Measurements from ENCODE around the gene STARD4. TPM values are rescaled to one million over a fixed set of nuclear protein-coding genes. Genes with fewer than 3 reads are reported as not detected.

STARD4 gene
- total RNA-seq, 1 donor from 2014 or later, result 71.1 TPM

DNA sequence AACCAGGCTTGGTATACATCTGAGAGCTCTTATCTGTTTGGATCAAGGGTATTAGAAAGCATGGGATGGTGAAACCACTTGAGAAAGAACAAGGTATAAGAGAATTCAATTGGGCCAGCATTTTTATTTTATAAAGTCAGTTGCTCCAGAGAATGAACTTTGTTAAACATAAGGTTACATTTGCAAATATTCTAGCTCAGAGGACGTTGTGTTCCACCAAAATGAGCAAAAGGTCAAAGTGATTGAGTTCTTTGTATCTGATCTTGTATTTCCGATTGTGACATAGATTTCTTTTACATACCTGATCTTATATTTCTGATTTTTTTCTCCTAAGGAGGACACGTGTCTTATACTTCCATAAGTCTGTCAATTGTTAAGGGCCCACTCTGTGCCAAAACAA, 8.6 kb upstream of the STARD4 start:
- DNase-seq, result no peak

DNA sequence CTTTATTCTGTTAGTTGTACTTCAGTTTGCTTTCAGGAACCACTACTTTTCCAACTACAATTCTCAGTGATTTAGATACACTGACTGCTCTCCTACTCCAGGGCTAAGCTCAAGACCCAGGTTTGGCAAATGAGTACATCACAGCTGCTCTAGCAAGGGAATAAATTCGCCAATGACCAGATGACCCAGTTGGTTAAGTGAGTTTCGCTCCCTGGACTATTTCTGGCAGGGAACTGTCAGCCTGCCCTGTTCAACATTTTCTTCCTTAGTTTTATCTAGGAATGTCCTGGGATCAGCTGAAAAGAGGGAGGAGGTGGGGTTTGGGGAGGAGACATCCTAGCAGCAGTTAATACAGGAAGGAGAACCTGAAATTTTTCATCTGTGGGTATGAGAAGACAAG, 6.4 kb upstream of the STARD4 start:
- no peak for DNase-seq

GRCh38 chr5:111517853-111518501, 5.6 kb upstream of the STARD4 start:
- DNase-seq, result no peak

DNA sequence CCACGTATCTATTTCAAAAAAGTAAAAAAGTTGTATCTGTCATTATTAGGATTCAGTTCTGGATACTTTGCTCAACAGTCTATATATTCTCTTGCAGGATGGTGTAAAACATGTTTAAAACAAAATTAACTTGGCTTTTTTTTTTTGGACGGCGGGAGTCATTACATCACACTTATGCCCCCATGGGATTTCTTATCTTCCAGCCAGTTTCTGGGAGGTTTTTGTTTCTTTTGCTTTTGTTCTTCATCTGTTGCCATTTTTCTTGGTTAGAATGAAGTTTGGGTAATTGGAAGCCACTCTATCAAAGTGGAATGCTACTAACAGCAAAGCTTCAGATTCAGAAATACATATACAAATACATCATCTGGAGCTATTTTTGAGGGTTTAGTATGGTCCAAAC, 1.8 kb upstream of the STARD4 start:
- DNase-seq, result no peak

DNA sequence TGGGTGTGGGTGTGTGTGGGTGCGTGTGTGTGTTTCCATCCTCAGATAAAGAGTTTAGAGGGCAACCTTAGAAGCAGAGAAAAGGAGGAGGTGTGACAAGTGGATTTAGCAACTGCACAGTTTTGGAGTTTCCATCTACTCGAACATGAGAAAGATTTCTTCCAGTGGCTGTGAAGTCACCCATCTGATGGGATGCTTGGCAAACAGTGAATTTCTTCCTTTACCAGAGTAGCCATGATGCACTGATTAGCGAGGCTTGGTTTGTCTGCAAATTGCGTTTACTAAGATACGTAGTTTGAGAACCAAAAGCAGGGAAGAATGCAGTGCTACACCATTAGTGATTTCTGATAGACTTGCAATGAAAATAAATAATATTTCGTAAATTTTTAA, 791 bp upstream of the STARD4 start:
- no peak for DNase-seq

DNA sequence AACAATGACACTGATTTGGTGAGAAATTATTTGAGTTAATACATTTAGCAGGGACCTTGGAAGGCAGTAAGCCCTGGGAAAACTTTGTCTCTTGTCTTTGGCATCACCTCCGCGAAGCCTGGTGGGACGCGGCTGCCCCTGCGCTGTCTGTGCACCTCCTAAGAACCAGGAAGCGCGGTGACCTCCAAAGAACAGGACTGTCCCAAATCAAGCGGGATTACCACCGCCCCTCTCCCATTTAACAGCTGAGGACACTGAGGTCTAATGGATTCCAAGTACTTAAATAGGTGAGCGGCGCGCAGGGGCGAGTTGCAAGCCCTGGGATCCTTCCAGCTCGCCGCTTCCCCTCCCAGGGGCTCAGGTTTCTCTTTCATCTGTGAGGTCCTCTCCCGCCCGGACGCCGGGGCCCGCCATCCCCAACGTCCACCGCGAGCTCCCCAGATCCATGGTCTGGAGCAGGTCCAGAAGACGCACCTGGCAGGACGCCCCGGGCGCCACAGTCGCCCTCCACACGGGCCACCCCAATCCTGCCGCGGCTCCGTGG, 432 bp downstream of the STARD4 start:
- peak; percentile 53 for DNase-seq

- peak; percentile 67 for DNase-seq
Observed at GRCh38 chr5:111511174-111511830, 1.0 kb downstream of the STARD4 start.

- DNase-seq, result no peak
Observed at GRCh38 chr5:111509119-111509518, 3.2 kb downstream of the STARD4 start.

DNA sequence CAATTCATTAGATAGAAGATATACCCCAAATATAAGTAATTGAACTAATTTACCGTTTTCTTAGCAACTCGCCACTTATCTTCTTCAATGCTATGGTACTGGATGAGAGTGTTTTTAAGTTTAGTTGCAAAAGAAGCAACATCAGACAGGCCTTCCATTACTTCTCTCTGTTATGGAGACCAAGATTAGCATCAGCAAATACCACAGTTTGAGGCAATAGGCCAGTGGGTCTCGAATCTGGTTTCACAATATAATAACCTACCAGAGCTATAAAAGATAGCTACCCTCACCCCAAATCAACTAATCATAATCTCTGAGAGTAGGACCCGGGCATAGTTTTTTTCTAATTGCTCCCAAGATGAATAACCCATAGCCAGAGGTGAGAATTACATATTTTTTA, 5.1 kb downstream of the STARD4 start:
- DNase-seq, result no peak

- DNase-seq, result no peak
Observed at GRCh38 chr5:111505096-111505495, 7.2 kb downstream of the STARD4 start.

- no peak for DNase-seq
Observed at GRCh38 chr5:111502956-111503355, 9.4 kb downstream of the STARD4 start.

DNA sequence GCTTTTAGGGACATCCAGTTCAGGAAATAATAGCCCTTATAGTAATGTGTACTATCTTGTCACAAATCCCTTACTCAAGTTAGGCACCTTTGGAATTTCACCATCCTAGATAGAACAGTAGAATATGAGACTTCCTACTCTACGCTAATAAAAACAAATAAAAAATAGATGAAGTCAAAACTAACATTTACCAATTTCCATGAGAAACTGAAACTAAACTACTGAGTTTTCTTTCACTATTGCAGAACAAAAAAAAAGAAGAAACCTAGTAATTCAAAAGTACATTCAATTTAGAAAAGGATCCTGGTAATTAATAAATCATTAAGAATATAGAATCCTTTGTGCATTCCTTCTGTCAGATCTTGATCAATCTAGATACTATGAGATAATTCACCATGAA, 14.0 kb downstream of the STARD4 start:
- DNase-seq, result no peak

DNA sequence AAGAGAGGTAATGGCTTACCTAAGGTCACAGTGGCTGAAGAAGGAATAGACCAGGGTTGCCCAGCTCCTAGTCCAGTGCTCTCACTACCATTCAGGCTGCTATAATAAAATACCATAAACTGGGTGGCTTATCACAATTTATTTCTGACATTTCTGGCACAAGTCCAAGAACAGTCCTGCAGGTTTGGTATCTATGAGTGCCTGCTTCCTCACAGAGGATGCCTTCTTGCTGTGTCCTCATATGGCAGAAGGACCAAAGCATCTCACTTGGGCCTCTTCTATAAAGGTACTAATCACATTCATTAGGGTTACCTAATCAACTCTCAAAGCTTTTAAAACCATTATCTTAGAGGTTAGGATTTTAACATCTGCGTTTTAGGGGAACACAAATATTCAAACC, 17.2 kb downstream of the STARD4 start:
- no peak for DNase-seq

- DNase-seq, result no peak
Observed at GRCh38 chr5:111494355-111494999, 17.9 kb downstream of the STARD4 start.

DNA sequence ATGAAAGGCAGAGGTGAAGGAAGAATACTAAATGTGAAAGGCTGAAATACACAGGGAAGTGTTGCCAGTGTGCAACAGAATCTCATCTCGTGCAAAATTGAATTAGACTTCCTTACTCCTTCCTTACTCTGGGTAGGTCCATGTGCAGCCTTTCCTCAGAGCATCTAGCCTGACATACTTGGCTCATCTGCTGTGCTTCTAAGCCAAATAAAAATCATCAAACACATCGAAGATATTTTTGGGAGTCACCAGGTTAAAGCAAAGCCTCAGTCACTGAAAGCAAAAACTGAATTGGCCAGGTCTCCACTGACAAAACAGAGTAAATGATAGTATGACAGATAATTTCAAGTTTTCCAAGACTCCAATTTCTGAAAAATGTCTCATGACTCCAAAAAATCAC, 19.3 kb downstream of the STARD4 start:
- no peak for DNase-seq

DNA sequence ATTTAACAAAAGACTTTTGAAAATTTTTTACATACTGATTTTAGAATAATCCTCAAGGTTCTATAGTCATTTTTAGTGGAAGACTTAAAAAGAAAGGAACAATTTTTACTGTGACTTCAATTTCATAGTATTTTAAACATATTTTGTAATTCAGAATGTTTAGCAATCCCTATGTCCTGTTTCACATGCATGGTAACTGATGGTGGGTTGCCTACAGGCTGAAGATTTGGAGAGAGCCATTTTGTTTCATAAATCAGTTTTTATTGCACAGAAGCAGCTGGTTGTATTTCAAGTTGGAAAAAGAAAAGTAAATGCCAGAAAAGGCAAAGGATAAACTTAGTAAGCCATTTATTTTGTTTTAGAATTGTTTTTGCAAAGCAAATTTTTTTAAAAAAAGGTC, 24.0 kb downstream of the STARD4 start:
- no peak for DNase-seq

GRCh38 chr5:111486926-111487325, 25.4 kb downstream of the STARD4 start:
- no peak for DNase-seq

DNA sequence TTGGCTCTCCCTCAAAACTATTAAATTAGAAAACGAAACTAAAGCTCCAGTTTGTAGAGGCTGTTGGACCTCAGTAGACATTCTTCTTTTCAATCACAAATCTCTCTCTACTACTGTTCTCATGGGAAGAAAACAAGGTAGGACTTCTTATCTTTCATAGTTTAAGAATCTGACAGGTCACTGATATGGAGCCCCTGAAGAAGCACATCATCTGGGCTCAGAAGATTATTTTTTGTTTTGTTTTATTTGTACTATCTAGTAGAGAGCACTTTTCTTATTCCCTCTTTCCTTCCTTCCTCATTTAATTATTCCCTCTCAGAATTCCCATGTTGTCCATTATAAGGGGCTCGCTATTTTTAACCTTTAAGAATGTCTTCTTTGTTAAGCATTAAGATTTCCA, 26.3 kb downstream of the STARD4 start:
- DNase-seq, result no peak

DNA sequence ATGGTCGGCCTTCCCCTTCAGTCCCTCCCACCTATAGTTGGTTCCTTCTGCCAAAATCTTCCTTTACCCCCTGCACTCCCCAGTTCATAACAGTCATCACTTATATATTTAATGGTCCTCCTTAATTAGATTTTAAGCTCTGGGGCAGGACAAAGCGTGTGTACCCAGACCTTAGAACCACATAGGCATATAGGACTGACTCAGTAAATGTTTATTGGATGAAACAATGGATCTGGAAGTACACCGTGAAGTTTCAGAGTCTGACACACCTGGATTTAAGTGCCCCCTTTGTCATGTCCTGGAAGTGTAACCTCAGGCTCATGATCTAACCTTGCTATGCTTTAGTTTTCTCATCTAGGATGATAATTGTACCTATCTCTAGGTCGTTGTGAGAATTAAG, 32.0 kb downstream of the STARD4 start:
- DNase-seq, result no peak

DNA sequence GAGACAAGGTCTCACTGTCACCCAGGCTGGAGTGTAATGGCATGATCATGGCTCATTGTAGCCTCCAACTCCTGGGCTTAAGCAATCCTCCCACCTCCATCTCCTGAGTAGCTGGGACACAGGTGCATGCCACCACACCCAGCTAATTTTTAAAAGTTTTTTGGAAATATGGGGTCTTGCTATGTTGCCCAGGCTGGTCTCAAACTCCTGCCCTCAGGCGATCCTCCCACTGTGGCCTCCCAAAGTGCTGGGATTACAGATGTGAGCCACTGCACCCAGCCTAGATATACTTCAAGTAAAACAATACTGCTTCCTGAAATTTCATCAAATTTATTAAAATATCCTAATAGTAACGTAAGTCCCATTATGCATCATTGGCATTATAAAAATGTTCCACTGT, 33.4 kb downstream of the STARD4 start:
- no peak for DNase-seq

DNA sequence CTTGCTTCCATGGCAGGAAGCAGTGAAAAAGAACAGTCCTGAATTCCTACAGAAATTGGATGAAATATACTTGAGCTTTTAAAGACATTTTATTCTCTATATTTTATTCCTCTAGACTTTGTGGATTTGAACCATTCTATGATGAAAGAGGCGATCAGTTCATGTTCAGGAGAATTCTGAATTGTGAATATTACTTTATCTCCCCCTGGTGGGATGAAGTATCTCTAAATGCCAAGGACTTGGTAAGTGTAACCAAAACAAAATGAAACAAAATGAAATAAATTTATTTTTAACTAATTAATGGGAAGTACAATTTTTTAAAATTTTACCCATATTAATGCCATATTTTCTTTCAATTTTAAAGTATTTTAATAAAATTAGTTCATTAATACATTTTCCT, 34.1 kb downstream of the STARD4 start:
- no peak for DNase-seq

DNA sequence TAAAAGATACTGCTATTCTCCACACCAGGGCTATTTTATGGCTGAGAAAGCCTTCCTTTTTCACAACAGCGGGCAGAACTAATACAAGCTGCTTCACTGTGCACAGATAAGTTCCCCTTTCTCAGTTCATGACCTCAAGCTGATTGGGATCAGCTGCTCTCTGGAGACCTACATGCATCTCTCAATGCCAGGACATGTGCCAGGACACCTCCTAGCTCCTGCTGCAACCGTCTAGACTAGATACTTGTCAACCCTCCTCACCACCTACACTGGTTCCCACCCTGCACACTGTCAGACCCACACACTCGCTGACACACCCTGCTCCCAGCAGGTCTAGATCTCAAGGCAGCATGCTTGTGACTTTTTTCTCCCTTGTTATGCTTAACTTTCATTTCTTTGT, 39.8 kb downstream of the STARD4 start:
- no peak for DNase-seq

DNA sequence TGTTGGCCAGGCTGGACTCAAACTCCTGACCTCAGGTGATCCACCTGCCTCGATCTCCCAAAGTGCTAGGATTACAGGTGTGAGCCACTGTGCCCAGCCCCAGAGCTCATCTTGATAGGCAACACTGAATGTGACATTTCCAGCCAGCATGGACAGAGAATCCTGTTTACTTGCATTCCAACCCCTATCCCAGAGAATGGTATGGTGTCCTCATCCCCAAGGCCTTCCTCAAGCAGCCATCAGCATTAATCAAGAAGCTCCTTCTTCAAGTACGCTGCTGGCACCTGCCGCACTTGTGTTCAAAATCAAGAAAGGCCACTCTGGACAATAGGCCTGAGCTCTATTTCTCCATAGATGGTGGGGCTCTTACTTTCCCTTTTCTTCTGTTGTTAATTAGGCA, 40.2 kb downstream of the STARD4 start:
- DNase-seq, result no peak

DNA sequence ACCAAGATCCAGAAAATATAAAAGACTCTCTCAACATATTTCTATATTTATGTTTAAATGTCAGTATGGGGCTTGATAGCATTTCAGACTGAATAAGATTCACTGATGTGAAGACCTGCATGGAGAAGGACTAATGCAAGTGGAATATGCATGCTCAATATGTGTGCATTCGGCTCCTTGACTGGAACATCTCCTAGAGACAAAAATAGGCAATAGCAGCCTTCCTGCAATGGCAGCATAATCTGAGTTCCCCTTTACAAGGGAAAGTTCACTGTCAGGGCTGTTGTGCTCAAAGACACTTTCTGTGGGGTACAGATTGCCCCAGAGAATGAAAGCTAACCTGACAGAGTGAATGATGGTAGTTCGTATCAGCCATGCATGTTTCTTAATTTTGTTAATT, 42.4 kb downstream of the STARD4 start:
- no peak for DNase-seq

Data from dermis blood vessel endothelial cell (primary cell).